ENCODE data around the gene ETV6. TPM values are rescaled to one million over a fixed set of nuclear protein-coding genes. Genes with fewer than 3 reads are reported as not detected.

Gene ETV6
- total and polyA plus RNA-seq, 2 of the 8 experiments (the other 6 are each of a cell fraction or from before 2014, with no cell fraction given), result 5.5 to 23.9 TPM

DNA sequence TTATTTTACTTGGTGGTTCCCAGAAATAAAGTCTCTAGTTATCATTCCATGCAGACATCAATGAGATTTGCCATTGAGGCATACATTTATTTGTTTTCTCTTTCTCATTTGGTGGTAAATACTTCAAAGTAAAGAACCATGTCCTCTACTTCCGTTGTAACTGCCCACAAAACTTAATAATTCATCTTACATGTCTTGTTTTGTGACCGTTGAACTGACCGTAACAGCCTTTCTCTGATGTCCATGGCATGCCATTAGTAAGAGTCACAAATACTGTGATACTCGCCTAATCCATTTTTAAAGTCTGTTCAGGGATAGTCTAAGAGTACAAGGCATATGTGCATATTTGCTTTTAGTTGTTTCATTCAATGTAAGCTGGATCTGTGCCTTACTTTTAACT lies 145.3 kb downstream of the ETV6 start (continued):
- TF ChIP-seq, protein P1, sequence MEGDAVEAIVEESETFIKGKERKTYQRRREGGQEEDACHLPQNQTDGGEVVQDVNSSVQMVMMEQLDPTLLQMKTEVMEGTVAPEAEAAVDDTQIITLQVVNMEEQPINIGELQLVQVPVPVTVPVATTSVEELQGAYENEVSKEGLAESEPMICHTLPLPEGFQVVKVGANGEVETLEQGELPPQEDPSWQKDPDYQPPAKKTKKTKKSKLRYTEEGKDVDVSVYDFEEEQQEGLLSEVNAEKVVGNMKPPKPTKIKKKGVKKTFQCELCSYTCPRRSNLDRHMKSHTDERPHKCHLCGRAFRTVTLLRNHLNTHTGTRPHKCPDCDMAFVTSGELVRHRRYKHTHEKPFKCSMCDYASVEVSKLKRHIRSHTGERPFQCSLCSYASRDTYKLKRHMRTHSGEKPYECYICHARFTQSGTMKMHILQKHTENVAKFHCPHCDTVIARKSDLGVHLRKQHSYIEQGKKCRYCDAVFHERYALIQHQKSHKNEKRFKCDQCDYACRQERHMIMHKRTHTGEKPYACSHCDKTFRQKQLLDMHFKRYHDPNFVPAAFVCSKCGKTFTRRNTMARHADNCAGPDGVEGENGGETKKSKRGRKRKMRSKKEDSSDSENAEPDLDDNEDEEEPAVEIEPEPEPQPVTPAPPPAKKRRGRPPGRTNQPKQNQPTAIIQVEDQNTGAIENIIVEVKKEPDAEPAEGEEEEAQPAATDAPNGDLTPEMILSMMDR (IDR thresholded peaks at IDR 0.05; ENCODE audit: control extremely low read depth in 1 of 3, insufficient read depth in 1 of 3, low read depth in 1 of 3, low read length in 3 of 3), result no peak
- TF ChIP-seq POLR2A (IDR thresholded peaks at IDR 0.05; ENCODE audit: control extremely low read depth in 1 of 2, low read depth in 2 of 2, low read length in 2 of 2), result no peak
- TF ChIP-seq KDM4A (IDR thresholded peaks at IDR 0.05; ENCODE audit: low read depth, low read length, severe bottlenecking), result no peak
- TF ChIP-seq ZNF274 (IDR thresholded peaks at IDR 0.05; ENCODE audit: borderline replicate concordance, extremely low read depth, low read length), result no peak
- no peak for TF ChIP-seq EGR1 (IDR thresholded peaks at IDR 0.05; ENCODE audit: borderline replicate concordance, low read depth, low read length)
- no peak for TF ChIP-seq RFX5 (IDR thresholded peaks at IDR 0.05; ENCODE audit: borderline replicate concordance, low read depth, low read length)
- no peak for TF ChIP-seq CBX8 (IDR thresholded peaks at IDR 0.05; ENCODE audit: borderline replicate concordance, low read depth, low read length)
- TF ChIP-seq, protein P2, sequence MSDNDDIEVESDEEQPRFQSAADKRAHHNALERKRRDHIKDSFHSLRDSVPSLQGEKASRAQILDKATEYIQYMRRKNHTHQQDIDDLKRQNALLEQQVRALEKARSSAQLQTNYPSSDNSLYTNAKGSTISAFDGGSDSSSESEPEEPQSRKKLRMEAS (IDR thresholded peaks at IDR 0.05), result no peak
- no peak for TF ChIP-seq RAD21 (IDR thresholded peaks at IDR 0.05 in 1 of 2, conservative IDR thresholded peaks at IDR 0.05 in 1 of 2; ENCODE audit: low read depth in 2 of 2, low read length in 2 of 2)
- TF ChIP-seq GTF2F1 (IDR thresholded peaks at IDR 0.05; ENCODE audit: borderline replicate concordance, low read depth, low read length), result no peak

All from H1 (cell line).